Measurements from ENCODE around the gene TMEM184A.

DNA sequence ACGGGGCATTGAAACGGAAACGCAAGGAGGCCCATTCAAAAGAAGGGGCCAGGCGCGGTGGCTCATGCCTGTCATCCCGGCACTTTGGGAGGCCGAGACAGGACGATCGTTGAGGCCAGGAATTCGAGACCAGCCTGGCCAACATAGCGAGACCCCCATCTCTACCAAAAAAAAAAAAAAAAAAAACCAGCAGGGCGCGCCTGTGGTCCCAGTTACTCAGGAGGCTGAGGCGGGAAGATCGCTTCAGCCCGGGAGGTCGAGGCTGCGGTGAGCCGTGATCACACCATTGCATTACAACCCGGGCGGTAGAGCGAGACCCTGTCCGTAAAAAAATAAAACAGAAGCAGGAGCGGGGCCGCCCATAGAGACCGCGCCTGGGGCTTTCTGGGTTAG, 13.4 kb upstream of the TMEM184A start:
- TF ChIP-seq, protein P1, sequence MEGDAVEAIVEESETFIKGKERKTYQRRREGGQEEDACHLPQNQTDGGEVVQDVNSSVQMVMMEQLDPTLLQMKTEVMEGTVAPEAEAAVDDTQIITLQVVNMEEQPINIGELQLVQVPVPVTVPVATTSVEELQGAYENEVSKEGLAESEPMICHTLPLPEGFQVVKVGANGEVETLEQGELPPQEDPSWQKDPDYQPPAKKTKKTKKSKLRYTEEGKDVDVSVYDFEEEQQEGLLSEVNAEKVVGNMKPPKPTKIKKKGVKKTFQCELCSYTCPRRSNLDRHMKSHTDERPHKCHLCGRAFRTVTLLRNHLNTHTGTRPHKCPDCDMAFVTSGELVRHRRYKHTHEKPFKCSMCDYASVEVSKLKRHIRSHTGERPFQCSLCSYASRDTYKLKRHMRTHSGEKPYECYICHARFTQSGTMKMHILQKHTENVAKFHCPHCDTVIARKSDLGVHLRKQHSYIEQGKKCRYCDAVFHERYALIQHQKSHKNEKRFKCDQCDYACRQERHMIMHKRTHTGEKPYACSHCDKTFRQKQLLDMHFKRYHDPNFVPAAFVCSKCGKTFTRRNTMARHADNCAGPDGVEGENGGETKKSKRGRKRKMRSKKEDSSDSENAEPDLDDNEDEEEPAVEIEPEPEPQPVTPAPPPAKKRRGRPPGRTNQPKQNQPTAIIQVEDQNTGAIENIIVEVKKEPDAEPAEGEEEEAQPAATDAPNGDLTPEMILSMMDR (IDR thresholded peaks at IDR 0.05), result no peak
- TF ChIP-seq POLR2A (IDR thresholded peaks at IDR 0.05), result no peak

Data from sigmoid colon (tissue), 3 donors.